NCI-H748 treated with DMSO at 0.1 percent for 48 hours (cell line): ENCODE data around the gene PRDM16.

ENCODE experiments used
- DNase-seq: peaks from one replicate; lab custom pipeline; 2025; lab: John Stamatoyannopoulos, UW

PRDM16 gene

GRCh38 chr1:3432306-3432705 lies 363.3 kb downstream of the PRDM16 start:
- DNase-seq: no peak

DNA sequence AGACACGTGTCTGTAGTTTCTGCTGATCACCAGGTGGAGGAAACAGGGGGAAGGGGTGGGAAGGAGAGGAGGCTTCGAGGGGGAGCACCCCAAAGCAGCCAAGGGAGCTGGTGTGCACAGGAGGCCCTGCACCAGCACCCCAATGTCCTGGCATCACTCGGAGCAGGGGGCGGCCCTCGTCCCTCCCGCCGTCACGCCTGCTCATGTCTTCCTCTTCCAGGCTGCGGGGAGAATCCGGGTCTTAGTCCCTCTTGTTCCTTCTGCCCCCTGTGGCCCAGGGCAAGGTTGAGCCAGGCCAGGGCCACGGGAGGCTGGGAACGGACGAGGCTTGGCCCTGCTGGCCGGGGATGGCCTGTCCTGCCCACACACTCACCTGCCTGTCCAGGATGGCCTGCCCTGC lies 364.1 kb downstream of the PRDM16 start:
- no peak for DNase-seq

- DNase-seq: no peak
Observed at GRCh38 chr1:3433596-3434320, 364.8 kb downstream of the PRDM16 start.

DNA sequence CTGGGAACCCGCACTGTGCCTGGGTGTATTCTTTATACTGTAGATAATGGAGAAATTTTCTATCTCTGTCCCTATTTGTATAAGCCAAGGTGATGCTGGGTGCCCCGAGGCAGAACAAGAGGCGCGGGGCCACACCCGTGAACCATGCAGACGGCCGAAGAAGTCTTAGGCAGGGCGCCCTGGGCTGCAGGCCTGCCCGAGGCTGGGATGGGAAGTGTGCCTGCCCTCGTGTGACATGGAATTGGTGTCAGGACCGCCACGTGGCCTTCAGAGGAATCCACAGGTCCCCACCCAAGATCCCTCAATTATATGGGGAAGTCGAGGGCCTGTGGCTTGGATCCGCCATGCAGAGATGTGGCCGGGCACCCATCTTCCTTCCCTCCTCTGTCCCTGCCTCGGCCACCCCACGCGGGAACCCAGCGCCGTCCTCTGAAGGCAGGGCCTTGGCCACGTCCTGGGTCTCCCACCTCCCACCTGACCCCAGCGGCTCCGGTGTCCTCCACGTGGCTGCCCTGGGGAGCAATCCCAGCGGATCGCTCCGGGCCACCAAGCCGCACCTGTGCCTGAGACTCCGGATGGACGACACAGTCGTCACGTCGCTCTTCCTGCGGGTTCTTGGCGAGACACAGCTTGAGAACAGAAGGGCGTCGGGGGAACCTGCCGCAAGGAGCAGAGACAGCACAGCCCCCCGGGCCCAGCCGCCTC lies 365.6 kb downstream of the PRDM16 start:
- DNase-seq: no peak

GRCh38 chr1:3435666-3436065 lies 366.7 kb downstream of the PRDM16 start:
- DNase-seq: no peak

- DNase-seq: no peak
Observed at GRCh38 chr1:3436451-3436850, 367.4 kb downstream of the PRDM16 start.

DNA sequence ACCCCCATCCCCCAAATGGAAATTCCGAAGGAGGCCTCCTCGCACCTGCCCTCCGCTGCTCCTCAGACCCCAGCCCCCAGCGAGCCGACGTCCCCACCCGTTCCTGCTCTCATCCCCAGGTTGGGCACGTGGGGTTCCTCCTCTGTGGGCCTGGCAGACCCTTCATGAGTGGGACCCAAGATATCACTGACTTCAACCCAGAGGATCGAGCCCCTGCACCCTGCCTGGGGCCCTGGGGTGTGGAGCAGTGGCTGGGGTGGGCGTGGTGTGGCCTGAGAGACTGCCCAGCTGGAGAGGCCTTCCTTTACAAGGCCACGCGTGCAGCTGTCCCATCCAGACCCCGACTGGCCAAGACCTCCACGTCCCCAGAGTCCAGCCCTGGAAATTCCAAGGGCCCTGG lies 367.9 kb downstream of the PRDM16 start:
- DNase-seq: no peak

GRCh38 chr1:3438661-3439180 lies 369.7 kb downstream of the PRDM16 start:
- no peak for DNase-seq

GRCh38 chr1:3439346-3440299 lies 370.6 kb downstream of the PRDM16 start:
- no peak for DNase-seq

- DNase-seq: no peak
Observed at GRCh38 chr1:3440300-3440681, 371.3 kb downstream of the PRDM16 start.

- DNase-seq: no peak
Observed at GRCh38 chr1:3440711-3441409, 371.9 kb downstream of the PRDM16 start.

- DNase-seq: no peak
Observed at GRCh38 chr1:3441410-3441847, 372.4 kb downstream of the PRDM16 start.

DNA sequence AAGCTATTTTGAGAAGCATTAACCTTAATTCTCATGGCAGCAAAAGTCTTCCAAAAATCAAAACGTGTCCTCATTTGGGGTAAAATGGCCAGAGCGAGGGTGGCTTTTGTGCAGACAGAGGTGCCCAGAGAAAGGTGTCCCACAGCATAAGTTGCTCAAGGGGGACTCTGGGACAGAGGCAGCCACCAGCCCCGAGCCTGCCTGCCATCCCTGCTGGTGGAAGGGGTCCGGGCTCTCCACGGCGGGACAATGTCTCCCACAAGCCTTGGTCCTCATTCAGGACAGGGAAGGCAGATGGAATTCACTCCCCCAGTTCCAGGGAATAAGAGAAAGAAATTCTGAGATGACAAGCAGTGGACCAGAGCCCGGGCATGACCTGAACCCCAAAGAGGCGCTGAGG lies 372.9 kb downstream of the PRDM16 start:
- DNase-seq: no peak

GRCh38 chr1:3442331-3442730 lies 373.3 kb downstream of the PRDM16 start:
- no peak for DNase-seq

DNA sequence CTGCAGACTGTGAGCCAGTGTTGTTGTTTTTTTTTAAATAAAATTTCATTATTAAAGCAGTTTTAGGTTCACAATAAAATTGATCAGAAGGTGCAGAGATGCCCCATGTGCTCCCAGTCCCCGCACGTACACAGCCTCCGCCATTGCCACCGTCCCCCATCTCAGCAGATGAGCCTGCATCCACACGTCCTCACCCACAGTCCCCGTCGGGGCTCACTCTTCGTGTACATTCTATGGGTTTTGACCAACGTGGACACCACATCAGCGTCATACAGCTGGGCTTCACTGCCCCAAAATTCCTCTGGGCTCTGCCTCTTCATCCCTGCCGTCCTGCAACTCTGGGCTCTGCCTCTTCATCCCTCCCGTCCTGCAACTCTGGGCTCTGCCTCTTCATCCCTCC lies 373.9 kb downstream of the PRDM16 start:
- no peak for DNase-seq

- no peak for DNase-seq
Observed at GRCh38 chr1:3443807-3444206, 374.8 kb downstream of the PRDM16 start.

DNA sequence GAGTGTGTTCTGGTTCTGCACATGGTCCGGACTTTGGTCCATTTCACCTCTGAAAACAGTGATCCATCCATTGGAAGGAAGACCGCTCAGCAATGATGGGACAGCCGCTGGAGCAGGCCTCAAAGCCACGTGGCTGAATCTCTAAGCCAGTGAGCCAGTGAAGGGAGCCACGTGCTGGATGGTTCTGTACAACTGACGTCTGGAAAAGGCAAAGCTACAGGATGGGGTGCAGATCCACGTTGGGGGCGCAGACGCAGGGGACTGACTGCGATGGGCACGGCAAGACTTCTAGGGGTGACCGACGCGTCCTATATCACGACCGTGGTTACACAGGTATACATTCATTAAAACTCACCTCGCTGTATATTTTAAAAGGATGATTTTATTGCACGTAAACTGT lies 375.3 kb downstream of the PRDM16 start:
- DNase-seq: no peak

- DNase-seq: no peak
Observed at GRCh38 chr1:3444736-3445135, 375.7 kb downstream of the PRDM16 start.

DNA sequence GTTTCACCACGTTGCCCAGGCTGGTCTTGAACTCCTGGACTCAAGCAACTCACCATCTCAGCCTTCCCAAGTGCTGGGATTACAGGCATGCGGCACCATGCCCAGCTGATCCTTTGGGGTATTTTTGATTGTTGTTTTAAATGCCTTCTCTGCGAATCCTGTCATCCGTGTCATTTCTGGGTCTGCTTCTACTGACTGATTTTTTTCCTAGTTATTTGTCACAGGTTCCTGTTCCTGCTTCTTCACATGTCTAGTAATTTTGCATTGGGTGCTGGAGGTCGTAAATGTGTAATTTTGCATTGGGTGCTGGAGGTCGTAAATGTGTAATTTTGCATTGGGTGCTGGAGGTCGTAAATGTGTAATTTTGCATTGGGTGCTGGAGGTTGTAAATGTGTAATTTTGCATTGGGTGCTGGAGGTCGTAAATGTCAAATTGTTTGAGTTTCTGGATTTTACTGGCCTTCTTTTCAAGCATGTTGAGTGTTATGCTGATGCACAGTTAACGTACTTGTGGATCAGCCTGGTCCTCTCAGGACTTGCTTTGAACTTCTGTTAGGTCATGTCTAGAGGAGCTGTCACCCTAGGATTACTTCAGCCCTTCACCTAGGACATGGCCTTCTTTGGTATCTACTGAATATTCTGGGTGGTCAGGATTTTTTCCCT lies 381.3 kb downstream of the PRDM16 start:
- DNase-seq: no peak

DNA sequence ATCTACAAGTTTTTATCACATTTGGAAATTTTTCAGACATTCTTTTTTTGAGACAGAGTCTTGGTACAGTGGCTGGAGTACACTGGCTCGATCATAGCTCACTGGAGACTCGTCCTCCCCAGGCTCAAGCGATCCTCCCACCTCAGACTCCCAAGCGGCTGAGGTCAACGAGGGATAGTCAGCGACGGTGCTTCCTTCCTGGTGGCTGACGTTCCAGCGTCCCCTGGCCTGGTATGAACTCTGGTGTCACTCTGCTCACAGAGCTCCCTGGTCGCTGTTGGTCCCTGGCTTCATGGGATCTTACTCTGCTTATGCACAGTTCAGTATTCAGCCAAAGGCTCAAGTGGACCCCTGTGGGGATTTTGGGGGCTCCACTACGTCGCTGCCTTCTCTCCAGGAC lies 382.0 kb downstream of the PRDM16 start:
- no peak for DNase-seq
